ENCODE measurements around the gene SARDH.

DNA sequence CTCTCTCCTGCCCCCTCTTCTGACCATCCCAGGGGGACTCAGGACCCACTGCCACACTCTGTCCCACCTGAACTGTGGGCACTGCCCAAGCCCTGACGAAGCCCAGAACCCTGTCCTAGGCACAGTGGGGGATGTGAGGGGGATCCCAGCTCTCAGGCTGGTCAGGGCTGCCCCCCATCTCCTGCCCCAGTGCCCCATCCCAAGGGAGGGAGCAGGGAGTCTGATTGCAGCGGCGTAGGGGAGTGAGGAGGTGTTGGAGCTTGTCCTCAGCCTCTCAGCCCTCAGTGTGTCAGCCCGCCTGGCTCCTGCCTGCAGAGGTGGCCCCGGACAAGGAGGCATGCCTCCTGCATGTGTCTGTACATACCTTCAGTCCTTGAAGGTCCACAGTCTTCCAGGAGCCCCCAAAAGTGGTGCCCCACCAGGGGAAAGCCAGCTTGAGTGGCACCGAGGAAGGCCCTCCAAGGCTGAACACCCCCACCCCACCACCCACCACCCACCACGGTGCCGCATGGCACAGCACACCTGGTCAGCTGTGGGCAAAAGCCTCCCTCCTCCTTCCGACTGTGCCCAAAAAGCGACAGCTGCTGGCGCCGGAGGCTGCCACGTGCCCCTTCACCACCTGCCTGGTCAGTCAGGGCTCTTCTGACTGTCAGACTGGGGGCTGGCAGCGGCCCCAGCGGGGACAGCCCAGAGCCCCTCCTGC lies 930 bp downstream of the SARDH start:
- no peak for TF ChIP-seq POLR2A (IDR thresholded peaks at IDR 0.05)
- TF ChIP-seq, protein P1, sequence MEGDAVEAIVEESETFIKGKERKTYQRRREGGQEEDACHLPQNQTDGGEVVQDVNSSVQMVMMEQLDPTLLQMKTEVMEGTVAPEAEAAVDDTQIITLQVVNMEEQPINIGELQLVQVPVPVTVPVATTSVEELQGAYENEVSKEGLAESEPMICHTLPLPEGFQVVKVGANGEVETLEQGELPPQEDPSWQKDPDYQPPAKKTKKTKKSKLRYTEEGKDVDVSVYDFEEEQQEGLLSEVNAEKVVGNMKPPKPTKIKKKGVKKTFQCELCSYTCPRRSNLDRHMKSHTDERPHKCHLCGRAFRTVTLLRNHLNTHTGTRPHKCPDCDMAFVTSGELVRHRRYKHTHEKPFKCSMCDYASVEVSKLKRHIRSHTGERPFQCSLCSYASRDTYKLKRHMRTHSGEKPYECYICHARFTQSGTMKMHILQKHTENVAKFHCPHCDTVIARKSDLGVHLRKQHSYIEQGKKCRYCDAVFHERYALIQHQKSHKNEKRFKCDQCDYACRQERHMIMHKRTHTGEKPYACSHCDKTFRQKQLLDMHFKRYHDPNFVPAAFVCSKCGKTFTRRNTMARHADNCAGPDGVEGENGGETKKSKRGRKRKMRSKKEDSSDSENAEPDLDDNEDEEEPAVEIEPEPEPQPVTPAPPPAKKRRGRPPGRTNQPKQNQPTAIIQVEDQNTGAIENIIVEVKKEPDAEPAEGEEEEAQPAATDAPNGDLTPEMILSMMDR (IDR thresholded peaks at IDR 0.05) = no peak
